ENCODE data around the gene PMF1. TPM values are rescaled to one million over a fixed set of nuclear protein-coding genes. Genes with fewer than 3 reads are reported as not detected.

PMF1 gene
- total and polyA plus RNA-seq, 2 experiments from 2014 or later: 112 to 118 TPM

GRCh38 chr1:156165083-156165482, 47.7 kb upstream of the PMF1 start:
- H3K4me1 Mint-ChIP-seq: peaks cover 18% of the 10 kb centered on the region
- H3K36me3 Mint-ChIP-seq (ENCODE audit: low read depth): peaks cover 4% of the 10 kb centered on the region; the same call in 1 of the 3 replicates
- no peaks in the 10 kb centered on the region for H3K9me3 Mint-ChIP-seq
- no peak overlapping the region for H3K27ac ChIP-seq (ENCODE audit: low read depth)
- no peak for DNase-seq (ENCODE audit: low spot score)
- no peak for ATAC-seq
- no peaks in the 10 kb centered on the region for H3K27me3 ChIP-seq (ENCODE audit: insufficient read depth)
- H3K27me3 Mint-ChIP-seq (ENCODE audit: insufficient read depth, low read depth, poor library complexity): peaks cover 5% of the 10 kb centered on the region
- no peak overlapping the region for H3K4me3 ChIP-seq
- no peak overlapping the region for H3K4me3 Mint-ChIP-seq
- H3K36me3 ChIP-seq (ENCODE audit: insufficient read depth): no peaks in the 10 kb centered on the region
- no peaks in the 10 kb centered on the region for H4K20me1 ChIP-seq (replicated peaks; ENCODE audit: insufficient read depth)
- H2AFZ ChIP-seq: no peak overlapping the region
- H3K4me1 ChIP-seq (ENCODE audit: insufficient read depth): peaks cover 16% of the 10 kb centered on the region
- H3K9me2 ChIP-seq (ENCODE audit: insufficient read depth): no peaks in the 10 kb centered on the region
- no peak overlapping the region for H3K27ac Mint-ChIP-seq
- H3K79me2 ChIP-seq (replicated peaks; ENCODE audit: insufficient read depth): no peaks in the 10 kb centered on the region
- no peak overlapping the region for H3K4me2 ChIP-seq
- peaks cover 4% of the 10 kb centered on the region; the same call in 1 of the 2 replicates for H3F3A ChIP-seq (replicated peaks; ENCODE audit: low read depth)
- no peak for TF ChIP-seq STAT1 (IDR thresholded peaks at IDR 0.05; ENCODE audit: unreplicated experiment)

- ATAC-seq: no peak
- TF ChIP-seq CREB1 (CRISPR knock-in tag; IDR thresholded peaks at IDR 0.05; ENCODE audit: low read depth) (no peak), CTCF (conservative IDR thresholded peaks at IDR 0.05; ENCODE audit: low read depth in 2 of 2) (no peak), ZNF114 (CRISPR knock-in tag; IDR thresholded peaks at IDR 0.05) (no peak), NANOG (IDR thresholded peaks at IDR 0.05; ENCODE audit: borderline replicate concordance) (no peak), ZNF331 (CRISPR knock-in tag; IDR thresholded peaks at IDR 0.05; ENCODE audit: low read depth) (no peak), ETS1 (IDR thresholded peaks at IDR 0.05) (no peak), POLR2AphosphoS5 (IDR thresholded peaks at IDR 0.05; ENCODE audit: low read depth) (no peak), ZNF462 (CRISPR knock-in tag; IDR thresholded peaks at IDR 0.05) (no peak), JUNB (IDR thresholded peaks at IDR 0.05; ENCODE audit: unreplicated experiment) (no peak), EZH2phosphoT487 (IDR thresholded peaks at IDR 0.05; ENCODE audit: unreplicated experiment) (no peak), STAT1 (IDR thresholded peaks at IDR 0.05; ENCODE audit: unreplicated experiment) (no peak), EZH2 (IDR thresholded peaks at IDR 0.05; ENCODE audit: low read depth, unreplicated experiment) (no peak)
Observed at GRCh38 chr1:156167536-156167935, 45.3 kb upstream of the PMF1 start.

More at GRCh38 chr1:156167536-156167935, 45.3 kb upstream of the PMF1 start:
- Histone ChIP-seq H3K27me3 (ENCODE audit: insufficient read depth) (no peaks in the 10 kb centered on the region), H3K79me2 (replicated peaks; ENCODE audit: insufficient read depth) (no peaks in the 10 kb centered on the region), H3K4me3 (no peak overlapping the region), H3K4me1 (ENCODE audit: insufficient read depth) (peaks cover 3% of the 10 kb centered on the region; the same call in 1 of the 2 replicates), H3K27ac (ENCODE audit: low read depth) (no peak overlapping the region), H3K36me3 (ENCODE audit: insufficient read depth) (no peaks in the 10 kb centered on the region), H3K4me2 (no peak overlapping the region), H2AFZ (no peak overlapping the region), H3F3A (replicated peaks; ENCODE audit: low read depth) (no peaks in the 10 kb centered on the region), H3K9me2 (ENCODE audit: insufficient read depth) (no peaks in the 10 kb centered on the region), H4K20me1 (replicated peaks; ENCODE audit: insufficient read depth) (no peaks in the 10 kb centered on the region)
- Mint-ChIP-seq H3K4me3 (no peak overlapping the region), H3K9me3 (no peaks in the 10 kb centered on the region), H3K36me3 (ENCODE audit: low read depth) (peaks cover 4% of the 10 kb centered on the region; the same call in 1 of the 3 replicates), H3K4me1 (peaks cover 6% of the 10 kb centered on the region; the same call in 2 of the 3 replicates), H3K27me3 (ENCODE audit: insufficient read depth, low read depth, poor library complexity) (no peaks in the 10 kb centered on the region), H3K27ac (no peak overlapping the region)
- DNase-seq (ENCODE audit: low spot score): no peak
